K562 (cell line): ENCODE results near the gene APOA1. TPM values are rescaled to one million over a fixed set of nuclear protein-coding genes. Genes with fewer than 3 reads are reported as not detected.

Experiments used
- ATAC-seq: fragments of 200-7000 bp; cut with Tn5 transposase; 3 replicates; pipeline ENCODE4 v1.9.1; 2020; ENCODE audit warnings: moderate library complexity
- BruUV-seq: library from RNA; stranded (reverse); fragments of 400-500 nt; replicated peaks from 2 replicates; lab custom pipeline; 2021; lab: Mats Ljungman, UMichigan
- CTCF ChIA-PET: fragments of 300-600 bp; formaldehyde crosslinking; extraction: SDS; loops from one replicate; lab custom pipeline; 2021; ENCODE audit warnings: low intra/inter-chr PET ratio; lab: Yijun Ruan, JAX
- POLR2A ChIA-PET: fragments of 300-600, 350-650 bp; sonication (Branson Sonifier 250); formaldehyde crosslinking; extraction: SDS; loops from one replicate; lab custom pipeline; 2021; ENCODE audit warnings: antibody characterized with exemption, inconsistent platforms; lab: Yijun Ruan, JAX
- DNase-seq, 4 experiments: peaks; one replicate each; pipeline versions ENCODE4 v3.0.0 to v3.0.0-alpha.2; 2011 to 2018; ENCODE audit warnings: low spot score in 3 of 4, mixed read lengths in 3 of 4; ENCODE audit errors: extremely low read depth in 1 of 4
- FAIRE-seq: peaks from 2 replicates; lab custom pipeline; 2011; peaks lifted over from hg19 to GRCh38; lab: Jason Lieb, UNC
- H2AFZ ChIP-seq: 2 replicates; pipeline ENCODE4 v1.6.0; 2011; ENCODE audit warnings: low read depth, low read length, control low read depth, inconsistent platforms
- H3K27ac ChIP-seq: fragments of 200-600 bp; 3 replicates; pipeline ENCODE4 v1.8.0; 2011; ENCODE audit warnings: low read depth, mild to moderate bottlenecking, control low read depth, inconsistent platforms, low read length, moderate library complexity, mixed read lengths; ENCODE audit errors: extremely low read depth
- H3K27me3 ChIP-seq, 2 experiments: fragments of 300-600 bp in 1 of 2; 2 replicates in 1 of 2; 3 replicates in 1 of 2; pipeline versions ENCODE4 v1.6.0 to v1.8.0; 2011; ENCODE audit warnings: inconsistent platforms in 2 of 2, low read length in 2 of 2, mild to moderate bottlenecking in 1 of 2, mixed read lengths in 1 of 2, moderate library complexity in 1 of 2; ENCODE audit not compliant: control insufficient read depth in 2 of 2, insufficient read depth in 2 of 2
- H3K36me3 ChIP-seq: fragments of 300-600 bp; 3 replicates; pipeline ENCODE4 v1.8.0; 2011; ENCODE audit warnings: mild to moderate bottlenecking, low read length, inconsistent platforms; ENCODE audit not compliant: control insufficient read depth, insufficient read depth
- H3K4me1 ChIP-seq, 2 experiments: fragments of 200-600 bp in 1 of 2; replicated peaks in 1 of 2; 2 replicates in 1 of 2; 3 replicates in 1 of 2; pipeline versions ENCODE4 v1.5.1 to v1.8.0; 2011; ENCODE audit warnings: inconsistent platforms in 2 of 2, low read length in 2 of 2, mild to moderate bottlenecking in 1 of 2, mixed read lengths in 1 of 2, moderate library complexity in 1 of 2; ENCODE audit not compliant: control insufficient read depth in 2 of 2, insufficient read depth in 2 of 2
- H3K4me2 ChIP-seq: 2 replicates; pipeline ENCODE4 v1.6.1; 2011; ENCODE audit warnings: low read length, control low read depth, inconsistent platforms, mixed read lengths; ENCODE audit not compliant: insufficient read depth
- H3K4me3 ChIP-seq: fragments of 200-600 bp; sonication (generic), shearing (Covaris generic); 2 replicates; pipeline ENCODE4 v1.5.1; 2016; ENCODE audit warnings: control low read depth, inconsistent platforms
- H3K79me2 ChIP-seq: fragments of 200-600 bp; 3 replicates; pipeline ENCODE4 v1.8.0; 2011; ENCODE audit warnings: low read length, inconsistent platforms; ENCODE audit not compliant: control insufficient read depth, insufficient read depth
- H3K9ac ChIP-seq, 2 experiments: 2 replicates each; pipeline versions ENCODE4 v1.6.0 to v1.6.1; 2011; ENCODE audit warnings: low read depth in 2 of 2, low read length in 2 of 2, control low read depth in 1 of 2, inconsistent platforms in 1 of 2, mild to moderate bottlenecking in 1 of 2, mixed read lengths in 1 of 2; ENCODE audit not compliant: insufficient read depth in 1 of 2
- H3K9me1 ChIP-seq: one replicate; pipeline ENCODE4 v1.6.0; 2011; ENCODE audit warnings: inconsistent platforms, mild to moderate bottlenecking, low read length, moderate library complexity; ENCODE audit not compliant: control insufficient read depth, insufficient read depth
- H3K9me3 ChIP-seq: replicated peaks from 2 replicates; pipeline ENCODE4 v1.5.1; 2011; ENCODE audit warnings: low read depth, low read length, inconsistent platforms; ENCODE audit not compliant: control insufficient read depth, insufficient read depth
- H4K20me1 ChIP-seq: replicated peaks from 2 replicates; pipeline ENCODE4 v1.6.1; 2011; ENCODE audit warnings: low read length, inconsistent platforms, mixed read lengths; ENCODE audit not compliant: control insufficient read depth, insufficient read depth
- ARID2 ChIP-seq: fragments of 450-650 bp; IDR thresholded peaks from 2 replicates; pipeline ENCODE4 v1.6.1; 2017; ENCODE audit warnings: antibody characterized with exemption, mild to moderate bottlenecking
- BRD9 ChIP-seq: fragments of 450-650 bp; IDR thresholded peaks from 2 replicates; pipeline ENCODE4 v1.6.1; 2018; ENCODE audit warnings: low read depth; ENCODE audit not compliant: partially characterized antibody
- FOXA1 ChIP-seq: fragments of 450-650 bp; IDR thresholded peaks from 2 replicates; pipeline ENCODE4 v1.6.1; 2016; ENCODE audit warnings: mild to moderate bottlenecking, borderline replicate concordance
- HMG20A ChIP-seq: fragments of 450-650 bp; formaldehyde crosslinking; conservative IDR thresholded peaks from 2 replicates; pipeline ENCODE4 v1.4.0; 2020; ENCODE audit warnings: mild to moderate bottlenecking, mixed read lengths
- MTF1 ChIP-seq: fragments of 250-450 bp; sonication (Bioruptor Pico); IDR thresholded peaks from 2 replicates; pipeline ENCODE4 v1.9.0; 2021; ENCODE audit warnings: moderate library complexity, mild to moderate bottlenecking, inconsistent platforms, borderline replicate concordance
- MYNN ChIP-seq, 2 experiments: sonication (generic); formaldehyde crosslinking in 1 of 2; IDR thresholded peaks; 2 replicates each; pipeline versions ENCODE4 v1.5.0 to v1.6.1; 2016 to 2020; ENCODE audit warnings: antibody characterized with exemption in 1 of 2, missing genetic modification reagents in 1 of 2
- NFATC3 ChIP-seq: fragments of 450-650 bp; IDR thresholded peaks from 2 replicates; pipeline ENCODE4 v1.6.1; 2017; ENCODE audit warnings: mild to moderate bottlenecking
- NFIC ChIP-seq: fragments of 450-650 bp; IDR thresholded peaks from 2 replicates; pipeline ENCODE4 v1.6.1; 2017; ENCODE audit warnings: mild to moderate bottlenecking, inconsistent platforms
- PHB ChIP-seq: fragments of 250-450 bp; sonication (Bioruptor Pico); IDR thresholded peaks from 2 replicates; pipeline ENCODE4 v1.5.0; 2021
- RHOXF2B ChIP-seq: fragments of 250-450 bp; sonication (Bioruptor Pico); conservative IDR thresholded peaks from 2 replicates; pipeline ENCODE4 v1.5.1; 2021
- SIN3A ChIP-seq, 2 experiments: fragments of 150-350 bp in 1 of 2; IDR thresholded peaks; 2 replicates each; pipeline ENCODE4 v1.6.1; 2011 to 2016; ENCODE audit warnings: borderline replicate concordance in 2 of 2, low read depth in 2 of 2, low read length in 2 of 2, mild to moderate bottlenecking in 2 of 2, moderate library complexity in 2 of 2; ENCODE audit not compliant: control insufficient read depth in 1 of 2
- SRF ChIP-seq, 2 experiments: fragments of 250-450, 450-650 bp in 1 of 2; sonication (Bioruptor Pico) in 1 of 2; sonication (generic) in 1 of 2; formaldehyde crosslinking; IDR thresholded peaks; 2 replicates each; pipeline versions ENCODE4 v1.5.0 to v1.5.1; 2020 to 2022; ENCODE audit warnings: mild to moderate bottlenecking in 1 of 2, missing genetic modification reagents in 1 of 2
- TCF3 ChIP-seq: sonication (generic); formaldehyde crosslinking; IDR thresholded peaks from 2 replicates; pipeline ENCODE4 v1.4.0; 2020; ENCODE audit warnings: mild to moderate bottlenecking, missing genetic modification reagents
- TRIM25 ChIP-seq: fragments of 450-650 bp; IDR thresholded peaks from 2 replicates; pipeline ENCODE4 v1.7.0; 2016; ENCODE audit warnings: borderline replicate concordance
- ZNF12 ChIP-seq: sonication (generic); formaldehyde crosslinking; IDR thresholded peaks from 2 replicates; pipeline ENCODE4 v1.4.0; 2020; ENCODE audit warnings: mild to moderate bottlenecking, missing genetic modification reagents
- ZNF124 ChIP-seq: sonication (generic); formaldehyde crosslinking; IDR thresholded peaks from 2 replicates; pipeline ENCODE4 v1.8.1; 2022; ENCODE audit warnings: missing genetic modification reagents
- whole genome bisulfite sequencing: fragments of 100-300 bp; shearing (Covaris generic); methylation state at CpG from one replicate; pipeline ENCODE4 v1.1.6; 2016; ENCODE audit warnings: low coverage, mixed read lengths; ENCODE audit not compliant: insufficient coverage; ENCODE audit errors: missing lambda C conversion rate; 5-methylcytosine and 5-hydroxymethylcytosine counted together
- in situ Hi-C: fragments of 300-500 bp; cut with MboI; formaldehyde crosslinking; loops from 4 replicates; pipeline ENCODE4 v1.15.0; 2018; ENCODE audit warnings: inconsistent platforms, mixed read lengths
- intact Hi-C: fragments of 100-400 bp; cut with micrococcal nuclease; formaldehyde crosslinking; loops from 2 replicates; pipeline ENCODE4 v1.14.2; 2022
- polyA plus RNA-seq, 8 experiments: library from polyadenylated mRNA; depleted of rRNA in 4 of 8; stranded (reverse) in 5 of 8; unstranded in 3 of 8; fragments of >200 nt; fragmentation: Nextera tagmentation in 2 of 8; fragmentation: Illumina TruSeq in 1 of 8; extraction: Ambion mirVana in 2 of 8; extraction: Trizol in 1 of 8; gene quantifications; 2 replicates each; pipeline versions ENCODE4 v1.2.1 to v1.2.3, GENCODE V29; 2011 to 2014; ENCODE audit warnings: inconsistent platforms in 1 of 8, missing spikeins in 1 of 8
- total RNA-seq, 7 experiments: library from RNA; depleted of rRNA in 6 of 7; stranded (reverse); fragments of >200 nt in 6 of 7; fragmentation: Illumina TruSeq in 2 of 7; extraction: Trizol in 2 of 7; gene quantifications; 2 replicates each; pipeline versions ENCODE4 v1.2.1 to v1.2.3, GENCODE V29; 2011 to 2021; ENCODE audit warnings: low replicate concordance in 1 of 7

APOA1 gene
- total and polyA plus RNA-seq, 9 of the 15 experiments (the other 6 are each of a cell fraction or from before 2014, with no cell fraction given), result 1.8 TPM; not detected in 8

GRCh38 chr11:116813170-116813569 lies 24.3 kb downstream of the APOA1 start:
- DNase-seq (no peak), ATAC-seq (no peak), FAIRE-seq (no peak)
- Histone ChIP-seq H3K9me3 (no peaks in the 10 kb centered on the region), H3K27ac (no peak overlapping the region), H3K9me1 (no peaks in the 10 kb centered on the region), H4K20me1 (no peaks in the 10 kb centered on the region; the same call in 1 of the 2 replicates), H3K4me3 (no peak overlapping the region), H3K79me2 (no peaks in the 10 kb centered on the region), H3K4me2 (no peak overlapping the region), H3K9ac (no peak overlapping the region), H3K27me3 (peaks cover 4 to 7% of the 10 kb centered on the region in 2 experiments; a peak in 4 of 5 replicates), H3K4me1 (peaks cover 3 to 7% of the 10 kb centered on the region in 2 experiments; a peak in 3 of 5 replicates), H3K36me3 (no peaks in the 10 kb centered on the region), H2AFZ (no peak overlapping the region)
- no TSS peak for BruUV-seq
- intact Hi-C loops, result no loop called here
- ChIA-PET CTCF (no interaction called here), POLR2A (interaction anchor here (0.6 to 1.2 kb wide), 5 partner anchors 8 to 80 kb away, joined by 3 to 4 read pairs (median 4); no protein-coding TSS in a partner anchor)
- 25% methylated on average over 1 of the region's 1 CpG for WGBS
- in situ Hi-C loops, result no loop called here
- TF ChIP-seq MTF1 (no peak), SRF (CRISPR knock-in tag; IDR thresholded peaks at IDR 0.05) (no peak), NFIC (no peak), NFATC3 (no peak), HMG20A (no peak), ARID2 (no peak), ZNF124 (no peak), FOXA1 (no peak), RHOXF2B (no peak), MYNN (IDR thresholded peaks at IDR 0.05) (no peak), MYNN (CRISPR knock-in tag; IDR thresholded peaks at IDR 0.05) (no peak), SIN3A (IDR thresholded peaks at IDR 0.05; ENCODE audit: borderline replicate concordance in 2 of 2, control insufficient read depth in 1 of 2, low read depth in 2 of 2, low read length in 2 of 2) (no peak), ZNF12 (CRISPR knock-in tag) (no peak), PHB (CRISPR knock-in tag) (no peak), TRIM25 (no peak), TCF3 (CRISPR knock-in tag) (no peak), BRD9 (no peak)
